Panc1 (cell line): Measurements from ENCODE around the gene KRT34.

Experiments used
- CTCF ChIP-seq: fragments of 450-650 bp; IDR thresholded peaks from 2 replicates; pipeline ENCODE4 v1.5.1; 2017; ENCODE audit warnings: mild to moderate bottlenecking
- POLR2AphosphoS5 ChIP-seq: IDR thresholded peaks from 2 replicates; pipeline ENCODE4 v1.6.1; 2012; ENCODE audit warnings: mild to moderate bottlenecking, low read depth, low read length, moderate library complexity
- REST ChIP-seq, 2 experiments: IDR thresholded peaks; 2 replicates each; pipeline ENCODE4 v1.6.1; 2011 to 2012; ENCODE audit warnings: low read depth in 2 of 2, control low read depth in 1 of 2, low read length in 1 of 2, mild to moderate bottlenecking in 1 of 2, moderate library complexity in 1 of 2; ENCODE audit not compliant: insufficient read depth in 1 of 2
- SIN3A ChIP-seq: IDR thresholded peaks from 2 replicates; pipeline ENCODE4 v1.6.1; 2012; ENCODE audit warnings: low read depth, mild to moderate bottlenecking, low read length, moderate library complexity, borderline replicate concordance; ENCODE audit not compliant: insufficient read depth
- TCF7L2 ChIP-seq: IDR thresholded peaks from 2 replicates; pipeline ENCODE4 v1.6.1; 2011; ENCODE audit warnings: mild to moderate bottlenecking, low read depth, low read length, inconsistent platforms

- TF ChIP-seq CTCF, result no peak
- no peak for TF ChIP-seq SIN3A
- TF ChIP-seq REST (IDR thresholded peaks at IDR 0.05; ENCODE audit: insufficient read depth in 1 of 2, low read depth in 2 of 2, low read length in 1 of 2), result no peak
- TF ChIP-seq POLR2AphosphoS5, result no peak
- no peak for TF ChIP-seq TCF7L2
Observed at GRCh38 chr17:41360296-41360995, 21.7 kb downstream of the KRT34 start.
